Activated naive CD8-positive, alpha-beta T cell treated with anti-CD3 and anti-CD28 coated beads, Interleukin-2, amount 50 U/mL, for 24 hours (primary cell): ENCODE data around the gene NUP160.
"Not testable (repeated sequence)": the region's sequence is repeated elsewhere in the genome, so short reads cannot be mapped to it uniquely, and the experiment has no call there.

Source experiments
- ATAC-seq: fragments of 150-1000 bp; cut with Tn5 transposase; one replicate; pipeline ENCODE4 v1.10.0; 2021
- DNase-seq: peaks from one replicate; pipeline ENCODE4 v3.0.0; 2021
- H3K27ac Mint-ChIP-seq: one replicate; pipeline ENCODE4 v1.8.0; 2021; ENCODE audit warnings: mild to moderate bottlenecking, mixed read lengths
- H3K27me3 Mint-ChIP-seq: one replicate; pipeline ENCODE4 v1.8.0; 2021; ENCODE audit warnings: mixed read lengths
- H3K36me3 Mint-ChIP-seq: one replicate; pipeline ENCODE4 v1.8.0; 2021; ENCODE audit warnings: low read depth, mixed read lengths
- H3K4me1 Mint-ChIP-seq: one replicate; pipeline ENCODE4 v1.8.0; 2021; ENCODE audit warnings: mixed read lengths
- H3K4me3 Mint-ChIP-seq: one replicate; pipeline ENCODE4 v1.8.0; 2021; ENCODE audit warnings: mild to moderate bottlenecking, moderate library complexity, mixed read lengths
- H3K9me3 Mint-ChIP-seq: one replicate; pipeline ENCODE4 v1.8.0; 2021; ENCODE audit warnings: mixed read lengths

The NUP160 gene

DNA sequence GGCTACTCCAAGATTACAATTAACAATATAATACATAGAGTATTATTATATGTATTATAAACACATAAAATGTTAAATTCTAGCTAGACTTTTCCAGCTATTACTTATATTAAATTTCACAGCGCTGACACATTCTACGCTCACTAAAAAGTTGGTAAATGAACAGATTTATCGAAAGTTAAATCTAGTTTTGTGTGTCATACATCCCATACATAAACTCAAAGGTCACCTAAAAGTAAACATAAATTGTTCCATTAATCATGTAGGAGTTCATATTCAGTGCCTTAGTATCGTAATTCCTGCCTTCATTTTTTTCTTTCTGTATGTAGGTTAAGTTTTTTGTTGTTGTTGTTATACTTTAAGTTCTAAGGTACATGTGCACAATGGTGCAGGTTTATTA, 91.9 kb downstream of the NUP160 start:
- peaks cover 74% of the 10 kb centered on the region for H3K36me3 Mint-ChIP-seq
- no peak overlapping the region for H3K4me3 Mint-ChIP-seq
- H3K27me3 Mint-ChIP-seq, result no peaks in the 10 kb centered on the region
- H3K4me1 Mint-ChIP-seq, result peaks cover 9% of the 10 kb centered on the region
- no peak for DNase-seq
- no peak for ATAC-seq
- H3K27ac Mint-ChIP-seq, result peak overlapping the region; percentile 60
- H3K9me3 Mint-ChIP-seq, result no peaks in the 10 kb centered on the region

DNA sequence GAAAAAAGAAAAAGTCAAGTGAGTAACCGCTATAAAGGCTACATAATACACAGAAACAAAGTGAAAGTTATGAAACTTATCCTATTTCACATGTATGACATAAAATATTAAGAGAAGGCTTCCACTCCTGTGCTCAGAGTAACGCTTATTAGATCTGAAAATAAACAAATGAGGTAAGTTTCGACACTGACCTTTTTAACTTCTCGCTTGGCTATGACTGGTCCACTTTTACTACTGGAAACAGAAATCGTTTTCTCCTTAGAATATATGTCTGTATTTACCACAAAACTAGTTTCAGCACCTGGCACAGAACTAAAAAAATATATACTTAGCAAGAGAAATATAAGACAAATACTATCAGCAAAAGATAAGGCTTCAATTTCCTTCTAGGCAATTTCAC, 97.4 kb downstream of the NUP160 start:
- no peak overlapping the region for H3K4me3 Mint-ChIP-seq
- ATAC-seq (no peak), DNase-seq (no peak)
- peaks cover 5% of the 10 kb centered on the region for H3K4me1 Mint-ChIP-seq
- H3K27me3 Mint-ChIP-seq, result no peaks in the 10 kb centered on the region
- peaks cover 64% of the 10 kb centered on the region for H3K36me3 Mint-ChIP-seq
- no peaks in the 10 kb centered on the region for H3K9me3 Mint-ChIP-seq
- H3K27ac Mint-ChIP-seq, result peak overlapping the region; percentile 14

DNA sequence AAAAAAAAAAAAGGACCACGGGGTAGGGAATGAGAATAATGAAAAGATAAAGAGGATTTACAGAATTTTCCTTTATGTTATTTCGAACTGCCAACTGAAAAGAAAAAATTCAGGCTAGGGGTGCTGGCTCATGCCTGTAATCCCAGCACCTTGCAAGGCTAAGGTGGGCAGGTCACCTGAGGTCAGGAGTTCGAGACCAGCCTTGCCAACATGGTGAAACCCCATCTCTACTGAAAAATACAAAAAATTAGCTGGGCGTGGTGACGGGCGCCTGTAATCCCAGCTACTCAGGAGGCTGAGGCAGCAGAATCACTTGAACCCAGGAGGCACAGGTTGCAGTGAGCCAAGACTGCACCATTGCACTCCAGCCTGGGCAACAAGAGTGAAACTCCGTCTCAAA, 105.7 kb downstream of the NUP160 start:
- H3K9me3 Mint-ChIP-seq, H3K27ac Mint-ChIP-seq, H3K4me3 Mint-ChIP-seq, H3K4me1 Mint-ChIP-seq, H3K27me3 Mint-ChIP-seq, ATAC-seq, DNase-seq: not testable (repeated sequence)
- peaks cover 59% of the 10 kb centered on the region for H3K36me3 Mint-ChIP-seq

DNA sequence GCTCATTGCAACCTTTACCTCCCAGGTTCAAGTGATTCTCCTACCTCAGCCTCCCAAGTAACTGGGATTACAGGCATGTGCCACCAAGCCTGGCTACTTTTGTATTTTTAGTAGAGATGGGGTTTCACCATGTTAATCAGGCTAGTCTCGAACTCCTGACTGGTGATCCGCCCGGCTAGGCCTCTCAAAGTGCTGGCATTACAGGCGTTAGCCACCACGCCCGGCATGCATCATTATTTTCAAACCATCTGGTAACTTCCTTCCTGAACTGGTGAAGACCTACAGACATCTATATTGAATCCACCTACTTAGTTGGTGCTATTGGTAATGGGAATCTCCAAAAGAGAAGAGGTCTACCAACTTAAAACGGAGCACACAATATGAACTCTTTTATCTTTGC, 110.3 kb downstream of the NUP160 start:
- not testable (repeated sequence) for H3K4me3 Mint-ChIP-seq, DNase-seq, ATAC-seq, H3K27ac Mint-ChIP-seq, H3K4me1 Mint-ChIP-seq, H3K27me3 Mint-ChIP-seq, H3K9me3 Mint-ChIP-seq
- peaks cover 51% of the 10 kb centered on the region for H3K36me3 Mint-ChIP-seq

DNA sequence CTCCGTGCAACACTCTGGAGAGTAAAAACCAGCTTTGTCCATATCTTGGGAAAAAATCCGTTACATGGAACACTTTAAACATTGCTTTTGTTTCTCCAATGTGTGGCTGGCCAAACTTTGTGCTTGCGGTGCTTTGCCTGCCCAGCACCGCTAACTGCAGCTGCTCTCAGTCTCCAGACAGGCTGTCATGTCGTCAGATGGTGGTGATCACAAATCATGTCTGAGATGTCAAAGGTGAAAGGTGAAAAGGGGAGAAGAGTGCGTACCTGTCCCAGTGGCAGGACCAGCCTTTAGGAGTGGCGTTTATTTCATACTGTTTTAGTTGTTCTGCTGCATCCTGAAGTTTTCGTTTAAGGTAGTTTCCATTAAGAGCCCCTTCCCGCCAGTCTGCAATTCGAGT, 115.9 kb downstream of the NUP160 start:
- H3K9me3 Mint-ChIP-seq, result no peaks in the 10 kb centered on the region
- no peak overlapping the region for H3K27ac Mint-ChIP-seq
- ATAC-seq (no peak), DNase-seq (no peak)
- H3K4me3 Mint-ChIP-seq, result no peak overlapping the region
- H3K4me1 Mint-ChIP-seq, result no peaks in the 10 kb centered on the region
- no peaks in the 10 kb centered on the region for H3K27me3 Mint-ChIP-seq
- H3K36me3 Mint-ChIP-seq, result peaks cover 67% of the 10 kb centered on the region

DNA sequence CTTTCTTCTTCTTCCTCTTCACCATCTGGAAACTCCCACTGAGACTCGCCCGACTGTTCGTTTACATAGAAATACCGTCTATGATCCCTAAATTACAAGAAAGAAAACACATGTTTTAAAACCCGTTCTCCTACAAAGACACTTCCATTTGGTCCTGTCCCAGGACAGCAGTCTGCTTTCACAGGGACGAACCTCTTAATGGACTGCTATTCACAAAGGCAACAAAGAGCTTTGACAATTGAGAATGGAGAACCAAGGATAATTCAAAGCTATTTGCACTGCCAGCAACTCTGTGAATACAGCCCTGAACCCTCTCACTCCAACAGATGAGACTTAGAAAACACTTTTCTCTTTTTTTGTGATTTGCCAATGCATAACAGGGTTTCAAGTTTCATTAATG, 116.7 kb downstream of the NUP160 start:
- H3K27ac Mint-ChIP-seq, result no peak overlapping the region
- no peak for DNase-seq
- no peaks in the 10 kb centered on the region for H3K4me1 Mint-ChIP-seq
- no peak overlapping the region for H3K4me3 Mint-ChIP-seq
- no peaks in the 10 kb centered on the region for H3K9me3 Mint-ChIP-seq
- no peak for ATAC-seq
- peaks cover 61% of the 10 kb centered on the region for H3K36me3 Mint-ChIP-seq
- H3K27me3 Mint-ChIP-seq, result no peaks in the 10 kb centered on the region
